CD8-positive, alpha-beta memory T cell (primary cell): Measurements from ENCODE around the gene CACNA1C. TPM values are rescaled to one million over a fixed set of nuclear protein-coding genes. Genes with fewer than 3 reads are reported as not detected.

Experiments
- CTCF ChIA-PET: fragments of 350-600 bp; sonication (Branson Sonifier 250); formaldehyde crosslinking; loops from one replicate; lab custom pipeline; 2021; ENCODE audit warnings: antibody characterized with exemption; lab: Charles Lee
- POLR2A ChIA-PET: fragments of 350-600 bp; sonication (Branson Sonifier 250); formaldehyde crosslinking; loops from one replicate; lab custom pipeline; 2021; ENCODE audit warnings: antibody characterized with exemption; lab: Charles Lee
- DNase-seq, 5 donors: peaks; one replicate each; pipeline versions ENCODE4 v3.0.0 to v3.0.0-alpha.2; 2020 to 2022; ENCODE audit warnings: mixed read lengths in 1 of 5
- H3K27ac ChIP-seq: one replicate; pipeline ENCODE4 v1.7.0; 2013; ENCODE audit warnings: low read depth, mild to moderate bottlenecking, low read length, moderate library complexity
- H3K27me3 ChIP-seq: 2 replicates; pipeline ENCODE4 v1.7.0; 2013; ENCODE audit warnings: low read length, mild to moderate bottlenecking; ENCODE audit not compliant: insufficient read depth, poor library complexity, severe bottlenecking
- H3K36me3 ChIP-seq: 2 replicates; pipeline ENCODE4 v1.7.0; 2013; ENCODE audit warnings: mild to moderate bottlenecking, low read length, moderate library complexity; ENCODE audit not compliant: insufficient read depth
- H3K4me1 ChIP-seq: 2 replicates; pipeline ENCODE4 v1.7.0; 2013; ENCODE audit warnings: mild to moderate bottlenecking, low read length, moderate library complexity; ENCODE audit not compliant: insufficient read depth
- H3K4me3 ChIP-seq: 2 replicates; pipeline ENCODE4 v1.7.0; 2013; ENCODE audit warnings: mild to moderate bottlenecking, low read length
- H3K9me3 ChIP-seq: 2 replicates; pipeline ENCODE4 v1.7.0; 2013; ENCODE audit warnings: mild to moderate bottlenecking, low read length
- H3K27ac Mint-ChIP-seq, 8 donors: one replicate each; pipeline ENCODE4 v1.8.0; 2020 to 2021; ENCODE audit warnings: mixed read lengths in 8 of 8, mild to moderate bottlenecking in 6 of 8, inconsistent platforms in 3 of 8, moderate library complexity in 3 of 8
- H3K27me3 Mint-ChIP-seq, 2 donors: one replicate each; pipeline ENCODE4 v1.8.0; 2020 to 2021; ENCODE audit warnings: mixed read lengths in 2 of 2, mild to moderate bottlenecking in 1 of 2, moderate library complexity in 1 of 2
- H3K36me3 Mint-ChIP-seq, 3 donors: one replicate each; pipeline ENCODE4 v1.8.0; 2020 to 2021; ENCODE audit warnings: mixed read lengths in 3 of 3, inconsistent platforms in 1 of 3, mild to moderate bottlenecking in 1 of 3
- H3K4me1 Mint-ChIP-seq, 3 donors: one replicate each; pipeline ENCODE4 v1.8.0; 2020 to 2021; ENCODE audit warnings: mixed read lengths in 3 of 3, inconsistent platforms in 1 of 3, mild to moderate bottlenecking in 1 of 3
- H3K4me3 Mint-ChIP-seq, 7 donors: one replicate each; pipeline ENCODE4 v1.8.0; 2020 to 2021; ENCODE audit warnings: mixed read lengths in 7 of 7, mild to moderate bottlenecking in 6 of 7, moderate library complexity in 4 of 7, inconsistent platforms in 2 of 7
- H3K9me3 Mint-ChIP-seq, 5 donors: one replicate each; pipeline ENCODE4 v1.8.0; 2020 to 2022; ENCODE audit warnings: mixed read lengths in 5 of 5, mild to moderate bottlenecking in 3 of 5, moderate library complexity in 2 of 5, inconsistent platforms in 1 of 5
- polyA plus RNA-seq: library from polyadenylated mRNA; unstranded; fragments of 300-500 nt; fragmentation: Illumina TruSeq; gene quantifications from one replicate; pipeline ENCODE4 v1.2.3, GENCODE V29; 2021
- total RNA-seq, 2 experiments: library from RNA; stranded (reverse); gene quantifications; one replicate each; pipeline ENCODE4 v1.2.3, GENCODE V29; 2021

The CACNA1C gene
- total and polyA plus RNA-seq, 3 experiments from 2014 or later: 0.04 to 0.10 (median 0.04) TPM

DNA sequence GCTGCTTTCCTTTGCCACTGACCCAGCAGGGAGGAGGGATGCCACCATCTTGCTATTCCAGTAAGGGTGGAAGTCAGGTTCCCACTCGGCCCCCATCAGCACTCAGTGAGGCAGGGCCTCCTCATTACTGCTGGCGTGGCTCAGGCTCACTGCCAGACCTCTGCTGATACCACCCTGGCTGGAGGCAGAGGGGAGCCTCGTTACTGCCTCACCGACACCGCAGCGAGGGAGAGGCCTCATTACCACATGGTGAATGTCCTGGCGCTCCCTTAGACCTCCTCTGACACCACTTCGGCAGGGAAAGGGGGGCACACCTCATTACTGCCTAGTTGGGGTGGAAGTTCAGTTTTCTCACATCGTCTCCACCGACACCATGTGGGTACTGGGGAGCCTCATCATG lies 354.1 kb downstream of the CACNA1C start:
- no peak overlapping the region for H3K4me3 ChIP-seq
- CTCF ChIA-PET: no interaction called here
- POLR2A ChIA-PET: no interaction called here
- Mint-ChIP-seq H3K36me3 (no peaks in the 10 kb centered on the region), H3K27ac (no peak overlapping the region), H3K9me3 (peaks cover 0 to 2% (median 0%) of the 10 kb centered on the region in 5 donors), H3K4me1 (no peaks in the 10 kb centered on the region), H3K27me3 (no peaks in the 10 kb centered on the region), H3K4me3 (no peak overlapping the region)
- H3K36me3 ChIP-seq: no peaks in the 10 kb centered on the region
- no peaks in the 10 kb centered on the region for H3K9me3 ChIP-seq
- no peak overlapping the region for H3K27ac ChIP-seq
- no peak for DNase-seq
- H3K4me1 ChIP-seq: no peaks in the 10 kb centered on the region
- H3K27me3 ChIP-seq: no peaks in the 10 kb centered on the region

DNA sequence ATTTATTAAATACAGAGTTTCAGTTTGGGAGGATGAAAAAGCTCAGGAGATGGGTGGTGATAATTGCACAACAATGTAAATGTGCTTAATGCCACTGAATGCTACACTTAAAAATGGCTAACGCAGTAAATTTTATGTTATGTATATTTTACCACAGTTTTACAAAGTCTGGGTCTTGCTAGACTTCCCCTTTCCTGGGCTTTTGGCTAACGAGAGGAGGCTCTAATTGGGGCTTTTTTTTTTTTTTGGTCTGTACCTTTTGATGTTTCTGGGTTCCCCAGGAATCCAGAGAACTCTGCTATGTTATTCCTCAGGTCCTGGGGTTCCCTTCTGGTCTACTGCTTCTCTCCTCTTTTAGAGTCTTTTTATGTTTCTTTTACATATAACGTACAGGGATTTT lies 355.5 kb downstream of the CACNA1C start:
- no peaks in the 10 kb centered on the region for H3K4me1 ChIP-seq
- ChIA-PET POLR2A (no interaction called here), CTCF (no interaction called here)
- H3K9me3 ChIP-seq: no peaks in the 10 kb centered on the region
- no peak for DNase-seq
- no peak overlapping the region for H3K27ac ChIP-seq
- Mint-ChIP-seq H3K36me3 (no peaks in the 10 kb centered on the region), H3K4me1 (no peaks in the 10 kb centered on the region), H3K4me3 (no peak overlapping the region), H3K9me3 (no peaks in the 10 kb centered on the region), H3K27ac (no peak overlapping the region), H3K27me3 (no peaks in the 10 kb centered on the region)
- H3K27me3 ChIP-seq: no peaks in the 10 kb centered on the region
- H3K4me3 ChIP-seq: no peak overlapping the region
- H3K36me3 ChIP-seq: no peaks in the 10 kb centered on the region

DNA sequence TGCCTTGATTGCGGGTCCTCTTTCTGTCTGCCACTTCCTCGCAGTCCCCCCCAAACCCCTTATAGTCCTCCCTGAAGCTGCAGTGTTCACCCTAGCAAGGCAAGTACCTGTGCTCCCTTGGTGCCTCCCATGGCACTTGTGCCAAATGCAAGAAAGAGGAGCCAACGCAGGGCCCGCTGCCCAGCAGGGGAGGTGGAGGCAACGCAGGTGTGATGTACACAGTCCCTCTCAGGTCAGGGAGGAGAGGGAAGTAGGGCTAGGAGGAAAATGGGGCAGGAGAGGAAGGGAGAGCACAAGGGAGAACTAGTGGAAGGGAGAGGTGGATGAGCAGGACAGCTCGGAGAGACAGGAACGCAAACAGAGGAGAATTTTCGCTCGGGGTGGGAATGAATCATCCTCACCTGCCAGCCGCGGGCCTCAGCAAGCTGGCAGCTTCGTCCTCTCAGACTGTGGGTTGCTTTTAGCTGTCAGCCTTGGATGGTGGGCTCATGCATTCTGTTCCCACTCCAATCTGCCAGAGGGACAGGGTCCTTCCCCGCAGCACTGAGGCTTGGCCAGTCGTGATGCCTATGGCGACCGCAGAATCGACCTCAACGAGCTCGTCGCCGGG lies 357.0 kb downstream of the CACNA1C start:
- no peak overlapping the region for H3K4me3 ChIP-seq
- POLR2A ChIA-PET: no interaction called here
- Mint-ChIP-seq H3K36me3 (no peaks in the 10 kb centered on the region), H3K4me1 (no peaks in the 10 kb centered on the region), H3K27me3 (no peaks in the 10 kb centered on the region), H3K27ac (peak overlapping the region in 1 of 8 donors; percentile 87), H3K9me3 (no peaks in the 10 kb centered on the region), H3K4me3 (no peak overlapping the region)
- no peak for DNase-seq
- CTCF ChIA-PET: no interaction called here
- no peaks in the 10 kb centered on the region for H3K4me1 ChIP-seq
- no peaks in the 10 kb centered on the region for H3K27me3 ChIP-seq
- no peaks in the 10 kb centered on the region for H3K9me3 ChIP-seq
- H3K36me3 ChIP-seq: no peaks in the 10 kb centered on the region
- H3K27ac ChIP-seq: no peak overlapping the region

DNA sequence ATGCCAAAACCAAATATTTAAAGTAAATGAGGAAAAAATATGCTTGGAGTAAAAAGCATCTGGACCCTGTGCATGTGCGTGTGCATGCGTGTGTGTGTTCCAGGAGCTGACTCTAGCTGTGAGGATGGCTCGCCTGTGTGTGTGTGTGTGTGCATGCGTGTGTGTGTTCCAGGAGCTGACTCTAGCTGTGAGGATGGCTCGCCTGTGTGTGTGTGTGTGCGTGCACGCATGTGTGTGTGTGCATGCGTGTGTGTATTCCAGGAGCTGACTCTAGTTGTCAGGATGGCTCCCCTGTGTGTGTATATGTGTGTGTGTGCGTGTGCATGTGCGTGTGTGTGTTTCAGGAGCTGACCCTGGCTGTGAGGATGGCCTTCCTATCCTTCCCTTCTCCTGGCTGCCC lies 357.7 kb downstream of the CACNA1C start:
- H3K4me1 Mint-ChIP-seq: no peaks in the 10 kb centered on the region
- H3K4me3 Mint-ChIP-seq: no peak overlapping the region
- Histone ChIP-seq H3K4me3 (no peak overlapping the region), H3K4me1 (no peaks in the 10 kb centered on the region), H3K36me3 (no peaks in the 10 kb centered on the region), H3K27me3 (no peaks in the 10 kb centered on the region), H3K27ac (no peak overlapping the region), H3K9me3 (no peaks in the 10 kb centered on the region)
- H3K27me3 Mint-ChIP-seq: peaks cover 0 to 5% of the 10 kb centered on the region in 2 donors
- DNase-seq: no peak
- CTCF ChIA-PET: no interaction called here
- POLR2A ChIA-PET: no interaction called here
- H3K27ac Mint-ChIP-seq: no peak overlapping the region
- no peaks in the 10 kb centered on the region for H3K9me3 Mint-ChIP-seq
- H3K36me3 Mint-ChIP-seq: no peaks in the 10 kb centered on the region

DNA sequence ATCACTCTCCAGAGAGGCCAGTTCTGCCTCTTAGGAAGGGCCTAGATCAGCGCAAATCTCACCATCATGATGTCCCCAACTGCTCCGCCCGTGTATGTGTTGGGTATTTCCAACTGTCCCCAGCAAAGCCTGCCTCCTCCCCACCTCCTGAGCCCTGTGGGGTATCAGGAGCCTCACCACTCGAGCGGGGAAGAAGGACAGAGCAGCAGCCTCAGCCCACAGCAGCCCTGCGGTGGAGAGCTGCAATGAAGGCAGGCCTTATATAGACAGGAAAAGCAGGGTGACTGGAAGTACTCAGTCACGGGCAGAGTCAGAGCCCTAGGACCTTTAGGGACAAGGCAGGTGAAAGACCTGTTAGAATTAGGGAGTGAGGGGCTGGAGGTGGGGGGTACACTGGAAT lies 358.2 kb downstream of the CACNA1C start:
- DNase-seq: no peak
- H3K4me3 ChIP-seq: no peak overlapping the region
- H3K4me3 Mint-ChIP-seq: no peak overlapping the region
- no peak overlapping the region for H3K27ac ChIP-seq
- H3K27me3 Mint-ChIP-seq: peaks cover 0 to 7% of the 10 kb centered on the region in 2 donors
- ChIA-PET POLR2A (no interaction called here), CTCF (no interaction called here)
- no peaks in the 10 kb centered on the region for H3K4me1 ChIP-seq
- no peaks in the 10 kb centered on the region for H3K9me3 Mint-ChIP-seq
- H3K4me1 Mint-ChIP-seq: no peaks in the 10 kb centered on the region
- no peak overlapping the region for H3K27ac Mint-ChIP-seq
- no peaks in the 10 kb centered on the region for H3K36me3 Mint-ChIP-seq
- H3K9me3 ChIP-seq: no peaks in the 10 kb centered on the region
- H3K36me3 ChIP-seq: no peaks in the 10 kb centered on the region
- no peaks in the 10 kb centered on the region for H3K27me3 ChIP-seq

DNA sequence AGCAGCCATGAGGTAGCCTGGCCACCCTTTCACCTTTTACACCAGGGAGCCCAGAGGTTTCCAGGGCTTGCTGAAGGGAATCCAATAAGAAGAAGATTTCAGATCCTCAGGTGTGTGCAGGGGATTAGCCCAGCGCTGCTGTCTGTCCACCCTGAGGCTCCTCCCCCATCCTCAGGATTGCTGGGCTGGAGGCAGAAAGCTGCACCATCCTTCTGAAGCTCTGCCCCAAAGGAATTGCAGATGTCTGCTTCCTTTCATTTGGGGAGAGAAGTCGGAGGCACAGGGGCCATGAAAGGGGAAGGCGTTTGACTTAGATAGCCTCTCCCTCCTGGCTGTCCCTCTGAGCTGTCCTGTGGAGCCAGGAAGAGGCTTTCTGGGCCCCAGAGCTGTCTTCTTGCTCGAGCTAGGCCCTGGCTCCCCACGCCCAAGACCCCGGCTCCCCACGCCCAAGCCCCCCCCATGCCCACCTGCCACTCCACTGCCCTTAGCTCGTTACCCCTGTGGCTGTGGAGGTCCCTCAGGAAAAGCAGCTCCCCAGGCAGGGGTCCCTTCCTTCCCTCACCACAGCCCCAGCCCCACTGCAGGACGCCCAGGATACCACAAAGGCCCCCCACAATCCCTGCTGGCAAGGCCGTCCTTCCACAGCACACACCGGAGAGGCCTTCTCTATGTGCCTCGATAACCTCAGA lies 359.0 kb downstream of the CACNA1C start:
- Histone ChIP-seq H3K4me1 (no peaks in the 10 kb centered on the region), H3K27ac (no peak overlapping the region), H3K9me3 (no peaks in the 10 kb centered on the region), H3K27me3 (no peaks in the 10 kb centered on the region), H3K4me3 (no peak overlapping the region), H3K36me3 (no peaks in the 10 kb centered on the region)
- H3K27ac Mint-ChIP-seq: no peak overlapping the region
- H3K36me3 Mint-ChIP-seq: no peaks in the 10 kb centered on the region
- no peaks in the 10 kb centered on the region for H3K4me1 Mint-ChIP-seq
- ChIA-PET POLR2A (no interaction called here), CTCF (no interaction called here)
- no peak for DNase-seq
- peaks cover 0 to 7% of the 10 kb centered on the region in 2 donors for H3K27me3 Mint-ChIP-seq
- no peaks in the 10 kb centered on the region for H3K9me3 Mint-ChIP-seq
- no peak overlapping the region for H3K4me3 Mint-ChIP-seq

DNA sequence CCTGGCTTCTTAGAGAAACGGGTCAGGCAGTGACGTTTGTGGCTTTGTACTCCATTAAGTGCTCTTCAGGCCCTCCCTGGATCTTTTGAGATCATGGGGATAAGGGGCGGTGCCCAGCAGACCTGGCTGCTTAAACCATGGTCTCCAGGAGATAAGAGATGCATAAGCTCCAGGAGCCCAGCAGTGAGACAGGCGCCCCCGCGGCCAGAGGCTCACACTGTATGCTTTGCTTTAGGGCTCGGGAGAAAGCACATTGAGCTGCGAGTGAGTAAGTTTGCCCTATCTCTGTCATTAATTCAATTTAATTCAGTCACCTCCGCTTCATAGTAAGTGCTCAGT lies 359.5 kb downstream of the CACNA1C start:
- no peaks in the 10 kb centered on the region for H3K4me1 Mint-ChIP-seq
- no peaks in the 10 kb centered on the region for H3K36me3 ChIP-seq
- no peak overlapping the region for H3K27ac ChIP-seq
- no peak overlapping the region for H3K4me3 ChIP-seq
- no peak overlapping the region for H3K27ac Mint-ChIP-seq
- no peaks in the 10 kb centered on the region for H3K9me3 ChIP-seq
- H3K27me3 ChIP-seq: no peaks in the 10 kb centered on the region
- no peak overlapping the region for H3K4me3 Mint-ChIP-seq
- no peaks in the 10 kb centered on the region for H3K9me3 Mint-ChIP-seq
- POLR2A ChIA-PET: no interaction called here
- no peaks in the 10 kb centered on the region for H3K4me1 ChIP-seq
- CTCF ChIA-PET: no interaction called here
- DNase-seq: no peak
- H3K27me3 Mint-ChIP-seq: peaks cover 0 to 7% of the 10 kb centered on the region in 2 donors
- H3K36me3 Mint-ChIP-seq: no peaks in the 10 kb centered on the region

DNA sequence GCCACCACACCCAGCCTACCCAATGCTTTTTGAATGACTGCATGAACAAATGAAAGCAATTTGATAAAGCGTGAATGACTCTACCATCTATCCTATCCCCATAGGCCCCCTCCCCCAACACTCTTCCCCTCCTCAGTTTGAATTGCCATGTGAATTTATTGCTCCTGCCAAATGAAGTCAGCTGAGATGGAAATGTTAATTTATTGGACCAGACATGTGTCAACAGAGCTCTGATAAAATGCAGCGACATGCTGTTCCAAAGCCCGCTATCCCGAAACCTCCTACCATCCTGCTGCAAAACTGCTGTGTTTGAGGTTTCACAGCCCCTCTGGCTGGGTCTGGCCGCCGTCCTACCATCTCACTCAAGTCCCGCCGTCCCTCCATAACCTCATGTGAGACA lies 360.5 kb downstream of the CACNA1C start:
- POLR2A ChIA-PET: no interaction called here
- no peaks in the 10 kb centered on the region for H3K36me3 Mint-ChIP-seq
- Histone ChIP-seq H3K4me1 (no peaks in the 10 kb centered on the region), H3K27ac (no peak overlapping the region), H3K27me3 (no peaks in the 10 kb centered on the region), H3K9me3 (no peaks in the 10 kb centered on the region), H3K36me3 (no peaks in the 10 kb centered on the region), H3K4me3 (no peak overlapping the region)
- H3K27me3 Mint-ChIP-seq: peaks cover 0 to 9% of the 10 kb centered on the region in 2 donors
- no peaks in the 10 kb centered on the region for H3K4me1 Mint-ChIP-seq
- no peak for DNase-seq
- H3K4me3 Mint-ChIP-seq: no peak overlapping the region
- no peak overlapping the region for H3K27ac Mint-ChIP-seq
- CTCF ChIA-PET: no interaction called here
- no peaks in the 10 kb centered on the region for H3K9me3 Mint-ChIP-seq
